ENCODE measurements around the gene NR0B2.

GRCh38 chr1:26921540-26922430, 8.0 kb upstream of the NR0B2 start, which contains the start of gene NUDC:
- TF ChIP-seq EP300 (IDR thresholded peaks at IDR 0.05) (peak in 1 of 4 donors; percentile 2), CTCF (IDR thresholded peaks at IDR 0.05) (no peak), POLR2A (IDR thresholded peaks at IDR 0.05) (peak; percentile 82 to 85)
